ENCODE results near the gene MRPL20. TPM values are rescaled to one million over a fixed set of nuclear protein-coding genes. Genes with fewer than 3 reads are reported as not detected.
"Not testable (repeated sequence)": the region's sequence is repeated elsewhere in the genome, so short reads cannot be mapped to it uniquely, and the experiment has no call there.

Gene MRPL20
- total RNA-seq, 1 donor from 2014 or later, result 132 TPM

GRCh38 chr1:1407636-1408318 is 684 bp upstream of the MRPL20 start:
- no peak for DNase-seq (ENCODE audit: low read depth, low spot score)

DNA sequence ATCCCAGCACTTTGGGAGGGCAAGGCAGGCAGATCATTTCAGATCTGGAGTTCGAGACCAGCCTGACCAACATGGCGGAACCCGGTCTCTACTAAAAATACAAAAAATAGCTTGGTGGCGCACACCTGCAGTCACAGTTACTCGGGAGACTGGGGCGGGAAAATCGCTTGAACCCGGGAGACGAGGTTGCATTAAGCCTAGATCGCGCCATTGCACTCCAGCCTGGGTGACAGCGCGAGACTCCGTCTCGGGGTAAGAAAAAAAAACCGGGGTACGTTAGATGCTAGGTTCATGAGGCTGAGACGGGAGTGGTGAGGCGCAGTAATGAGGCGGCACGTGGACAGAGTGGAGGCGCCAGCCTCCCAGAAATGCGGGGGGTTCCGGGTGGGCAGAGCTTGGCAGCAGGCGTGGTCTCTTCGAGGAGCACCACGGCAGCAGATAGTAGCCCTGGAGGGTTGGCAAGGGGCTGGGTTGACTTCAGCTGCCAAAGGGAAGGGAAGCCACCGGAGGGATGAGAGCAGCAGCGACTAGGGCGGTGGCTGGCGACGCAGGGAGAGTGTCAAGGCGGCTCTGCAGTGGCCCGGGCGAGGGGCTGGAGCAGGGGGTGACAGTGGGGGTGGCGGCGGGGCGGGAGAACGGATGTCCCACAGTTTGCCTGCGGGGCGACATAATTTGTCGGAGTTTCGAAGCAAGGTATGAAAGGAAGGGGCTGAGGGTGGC is 832 bp downstream of the MRPL20 start:
- DNase-seq (ENCODE audit: low read depth, low spot score), result no peak

DNA sequence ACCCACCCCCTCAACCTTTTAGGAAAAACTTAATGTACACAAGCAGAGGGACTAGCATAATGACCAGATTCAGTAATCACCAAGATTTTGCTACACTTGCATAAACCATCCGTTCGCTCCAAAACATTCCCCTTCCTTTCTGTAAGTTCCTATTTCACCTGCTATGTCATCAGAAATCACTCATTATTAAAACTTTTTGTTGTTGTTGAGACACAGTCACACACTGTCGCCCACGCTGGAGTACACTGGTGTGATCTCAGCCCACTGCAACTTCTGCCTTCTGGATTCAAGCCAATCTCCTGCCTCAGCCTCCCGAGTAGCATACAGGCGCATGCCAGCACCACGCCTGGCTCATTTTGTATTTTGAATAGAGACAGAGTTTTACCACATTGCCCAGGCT is 3.4 kb downstream of the MRPL20 start:
- no peak for DNase-seq (ENCODE audit: low read depth, low spot score)

GRCh38 chr1:1402901-1403392 is 4.1 kb downstream of the MRPL20 start:
- not testable (repeated sequence) for DNase-seq (ENCODE audit: low read depth, low spot score)

DNA sequence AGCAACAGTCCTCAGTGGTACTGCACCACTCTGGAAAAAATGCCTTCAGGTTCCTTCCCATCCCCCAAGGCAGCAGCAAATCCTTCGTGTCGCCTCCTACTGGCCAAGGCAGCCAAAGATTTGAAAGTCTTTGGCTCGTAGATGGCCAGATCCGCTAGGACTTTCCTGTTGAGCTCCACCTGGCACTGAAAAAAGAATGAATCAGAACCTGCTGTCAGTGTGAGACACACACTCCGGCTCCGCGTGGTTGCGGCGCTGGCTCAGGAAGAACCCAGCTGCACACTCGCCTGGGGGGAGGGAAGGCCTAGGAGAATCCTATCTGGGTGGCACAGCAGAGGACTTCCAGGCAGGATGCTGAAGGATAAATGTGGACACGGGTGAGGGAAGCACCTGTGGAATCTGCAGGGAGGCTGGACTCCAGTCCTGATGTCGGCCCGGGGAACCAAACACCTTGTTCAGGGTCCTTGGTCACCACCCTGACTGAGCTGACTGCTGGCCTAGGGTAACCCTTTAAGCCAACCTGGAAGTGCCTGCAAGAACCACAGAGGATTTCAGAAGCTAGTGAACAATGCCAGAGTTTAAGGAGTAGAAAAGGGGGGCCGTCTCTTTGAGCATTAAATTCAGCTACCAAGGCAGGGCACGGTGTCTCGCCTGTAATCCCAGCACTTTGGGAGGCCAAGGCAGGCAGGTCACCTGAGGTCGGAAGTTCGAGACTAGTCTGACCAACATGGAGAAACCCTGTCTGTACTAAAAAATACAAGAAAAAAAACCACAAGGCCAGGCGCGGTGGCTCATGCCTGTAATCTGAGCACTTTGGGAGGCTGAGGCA is 4.8 kb downstream of the MRPL20 start:
- DNase-seq (ENCODE audit: low read depth, low spot score), result peak; percentile 33

DNA sequence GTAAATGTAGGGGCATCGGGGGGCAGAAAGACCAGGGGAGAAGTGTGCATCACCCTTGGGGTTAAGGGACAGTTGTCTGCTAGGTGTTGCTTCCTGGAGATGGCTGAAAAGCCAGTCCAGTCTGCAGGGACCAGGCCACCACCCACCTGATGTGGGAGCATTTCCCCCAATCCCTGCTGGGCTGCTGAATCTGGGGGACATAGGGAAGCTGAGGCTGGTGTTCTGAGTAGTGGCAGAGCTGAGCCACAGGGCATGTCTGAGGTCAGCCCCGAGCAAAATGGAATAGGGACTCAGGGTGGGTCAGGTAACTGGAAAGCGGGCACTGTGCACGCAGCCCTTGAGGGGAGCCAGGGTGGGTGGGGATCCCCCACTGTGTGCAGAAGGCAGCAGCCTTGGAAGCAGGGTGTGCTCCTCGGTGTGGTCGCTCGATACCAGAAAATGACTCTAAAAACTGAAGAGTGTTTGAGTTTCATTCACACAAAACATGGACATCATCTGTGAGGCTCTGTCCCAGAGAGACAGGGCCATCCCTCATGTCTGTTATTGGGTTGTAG is 5.6 kb downstream of the MRPL20 start:
- DNase-seq (ENCODE audit: low read depth, low spot score), result no peak

DNA sequence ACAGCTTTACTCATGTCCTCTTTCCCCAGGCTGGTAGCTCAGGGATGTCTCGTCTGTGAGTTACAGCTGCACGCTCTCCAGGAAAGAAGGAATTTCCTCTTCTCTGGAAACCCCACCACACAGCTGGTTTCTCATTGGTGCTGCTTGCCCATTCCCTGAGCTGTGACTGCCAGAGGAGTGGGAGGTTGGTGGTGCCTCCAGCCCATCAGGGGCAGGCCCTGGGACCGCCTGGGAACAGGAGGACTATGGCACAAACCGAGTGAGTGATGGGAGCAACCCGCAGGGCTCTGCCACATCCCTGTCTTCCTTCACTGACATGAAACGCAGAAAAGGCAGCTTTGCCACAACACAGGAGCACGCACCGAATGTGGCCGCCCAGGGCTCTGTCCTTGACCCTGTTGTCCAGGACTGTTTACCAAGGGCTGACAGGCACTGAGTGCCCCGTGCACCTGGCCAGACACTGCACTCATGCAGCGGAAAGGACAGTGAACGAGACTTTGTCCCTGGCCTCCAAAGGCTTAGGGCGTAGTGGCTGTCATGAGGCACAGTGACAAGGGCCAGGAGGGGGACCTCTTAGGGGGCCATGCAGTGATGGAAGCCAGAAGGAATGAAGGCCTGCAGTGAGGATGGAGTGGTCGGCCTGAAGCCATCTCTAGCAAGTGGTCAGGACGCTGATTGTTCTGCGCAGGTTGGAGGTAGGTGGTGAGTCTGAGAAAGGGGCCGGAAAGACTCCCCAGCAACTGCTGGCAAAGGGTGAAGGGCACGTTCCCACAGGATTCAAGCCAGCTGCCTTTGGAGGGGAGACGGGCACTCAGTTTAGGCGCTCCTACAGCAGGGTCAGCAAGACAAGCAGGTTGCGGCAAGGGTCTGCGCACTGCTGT is 6.3 kb downstream of the MRPL20 start:
- DNase-seq (ENCODE audit: low read depth, low spot score), result no peak

GRCh38 chr1:1399872-1400575 is 7.1 kb downstream of the MRPL20 start:
- DNase-seq (ENCODE audit: low read depth, low spot score), result no peak

DNA sequence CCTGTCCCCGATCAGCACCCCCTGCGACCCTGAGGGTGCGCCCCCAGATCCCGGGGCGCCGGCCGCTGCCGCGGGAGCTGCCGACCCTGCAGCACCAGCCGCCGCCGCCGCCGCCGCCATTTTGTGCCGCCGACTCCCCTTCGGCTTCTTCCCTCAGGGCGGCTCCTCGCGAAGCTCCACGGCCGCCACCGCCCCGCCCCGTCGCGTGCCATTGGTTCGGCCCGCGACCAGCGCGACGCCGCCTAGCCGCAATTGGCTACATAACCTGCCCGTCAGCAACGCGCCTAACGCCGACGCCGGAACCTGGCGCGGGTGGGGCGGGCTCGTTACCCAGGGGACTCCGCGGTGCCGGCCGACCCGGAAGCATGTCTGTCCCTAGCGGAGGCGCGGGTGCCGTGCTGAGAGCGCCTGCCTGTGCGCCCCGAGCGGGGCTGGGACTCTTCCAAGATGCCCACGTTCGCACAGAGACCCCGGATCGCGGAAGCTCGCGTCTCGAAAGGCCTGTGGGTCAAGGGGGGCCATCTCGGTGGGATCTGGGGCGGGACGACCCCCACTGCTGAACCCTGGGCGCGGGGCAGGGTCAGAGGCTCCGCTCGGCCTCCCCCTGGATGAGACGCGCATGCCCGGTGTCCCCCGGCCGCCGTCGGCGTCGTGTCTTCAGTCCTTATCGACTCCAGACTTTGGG is 7.8 kb downstream of the MRPL20 start, which contains the start of gene CCNL2:
Gene CCNL2 (minus strand): TSS at position 149 of the 685 bp plus-strand sequence. CDS start 29 bp downstream, at position 120.
- DNase-seq (ENCODE audit: low read depth, low spot score), result peak; percentile 90

GRCh38 chr1:1398677-1399186 is 8.4 kb downstream of the MRPL20 start:
- no peak for DNase-seq (ENCODE audit: low read depth, low spot score)

DNA sequence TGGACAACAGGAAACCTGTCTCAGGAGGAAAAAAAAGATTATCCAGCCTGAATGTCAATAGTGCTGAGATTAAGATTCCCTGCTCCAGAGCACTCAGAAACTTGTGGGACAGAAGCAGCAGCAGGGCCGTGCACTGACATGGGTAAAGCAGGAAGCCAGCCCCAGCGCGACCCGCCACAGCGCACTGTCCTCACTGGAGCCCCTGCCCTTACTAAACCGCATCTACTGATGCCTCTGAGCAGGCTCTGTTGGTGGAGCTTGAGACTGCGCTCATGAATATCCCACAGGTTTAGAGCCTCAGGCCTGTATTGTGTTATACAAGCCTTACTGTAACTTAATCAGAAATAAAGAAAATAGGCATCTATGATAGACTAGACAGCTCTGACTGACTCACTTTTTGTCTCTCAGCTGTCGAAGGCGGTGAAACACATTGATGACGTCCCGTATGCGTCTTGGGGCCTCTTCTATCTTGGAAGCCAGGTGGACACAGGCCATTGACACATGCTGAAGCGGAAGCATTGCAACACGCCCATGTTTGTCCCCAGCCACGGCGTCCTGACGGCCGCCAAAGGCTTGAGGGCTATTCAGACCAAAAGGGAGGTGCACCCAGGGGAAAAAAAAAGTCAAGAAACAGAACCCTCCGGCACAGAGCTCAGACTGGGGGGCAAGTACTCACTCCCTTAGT is 9.1 kb downstream of the MRPL20 start:
- no peak for DNase-seq (ENCODE audit: low read depth, low spot score)

DNA sequence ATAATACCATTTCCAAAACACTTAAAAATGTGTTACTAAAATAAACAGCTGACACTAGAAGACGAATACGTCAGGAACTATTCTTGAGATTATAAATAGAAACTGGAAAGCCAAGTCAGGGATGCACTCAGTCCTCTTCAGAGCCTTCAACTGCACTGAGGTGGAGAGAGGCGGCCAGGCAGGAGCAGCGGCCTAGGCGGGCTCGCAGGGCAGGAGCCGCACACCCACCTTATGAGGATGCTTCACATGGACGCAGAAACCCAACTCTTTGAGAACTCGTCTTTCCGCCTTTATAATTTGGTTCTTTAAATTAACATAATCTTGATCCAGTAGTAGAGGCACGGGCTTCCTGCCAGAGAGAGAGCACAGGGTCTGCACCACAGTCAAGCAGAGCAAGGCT is 11.9 kb downstream of the MRPL20 start:
- no peak for DNase-seq (ENCODE audit: low read depth, low spot score)

DNA sequence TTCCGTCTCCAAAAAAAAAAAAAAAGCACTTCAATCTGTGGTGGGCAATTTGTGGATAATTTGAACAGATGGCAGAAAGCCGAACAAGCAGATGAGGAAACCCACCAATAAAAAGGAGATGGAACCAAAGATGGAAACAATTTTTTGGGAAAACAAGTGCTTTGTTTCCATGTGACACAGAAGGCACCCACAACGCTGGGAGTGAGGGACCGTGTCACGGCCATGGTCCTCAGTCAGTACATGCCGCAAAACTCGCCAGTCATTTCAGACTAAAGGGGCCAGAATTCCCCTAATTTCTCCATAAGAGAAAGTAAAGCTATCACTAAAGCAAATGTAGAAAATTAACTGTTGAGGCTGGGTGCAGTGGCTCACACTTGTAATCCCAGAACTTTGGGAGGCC is 13.0 kb downstream of the MRPL20 start:
- no peak for DNase-seq (ENCODE audit: low read depth, low spot score)

DNA sequence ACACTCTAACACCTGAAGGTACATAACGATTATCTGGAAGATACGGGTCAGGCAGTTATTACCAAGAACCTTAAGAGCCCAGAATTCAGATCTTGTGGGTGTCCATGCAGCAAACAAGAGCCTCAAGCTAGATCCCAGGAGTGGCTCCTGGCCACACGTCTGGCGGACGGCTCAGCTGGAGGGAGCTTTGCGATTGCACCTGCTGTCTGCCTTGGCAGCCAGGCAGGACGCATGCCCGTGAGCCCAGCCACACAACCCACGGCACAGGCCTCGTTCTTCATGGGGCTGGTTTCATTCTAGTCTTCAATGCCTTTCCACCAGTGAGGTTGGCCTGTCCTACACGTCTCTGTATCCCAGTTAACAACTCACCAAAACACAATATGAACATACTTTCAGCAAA is 13.7 kb downstream of the MRPL20 start:
- no peak for DNase-seq (ENCODE audit: low read depth, low spot score)

GRCh38 chr1:1393014-1393413 is 14.1 kb downstream of the MRPL20 start:
- no peak for DNase-seq (ENCODE audit: low read depth, low spot score)

DNA sequence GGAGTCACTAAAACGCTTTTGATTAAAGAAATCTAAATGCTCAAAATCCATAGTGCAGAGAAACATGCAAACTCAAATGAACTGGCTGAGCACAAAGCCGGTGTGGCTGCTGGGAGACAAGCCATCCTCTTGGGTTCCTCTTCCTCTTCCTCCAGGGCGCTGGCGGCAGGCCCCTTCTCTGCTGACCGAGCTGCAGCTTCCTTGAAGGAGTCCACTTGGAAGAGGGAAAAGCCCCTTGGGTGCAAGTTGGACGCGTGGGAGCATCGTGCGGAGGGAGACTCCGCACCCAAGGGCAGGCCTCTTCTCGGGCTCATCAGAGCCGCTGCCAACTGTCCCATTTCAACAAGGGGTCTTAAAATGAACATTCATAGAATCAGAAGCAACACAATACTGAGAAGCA is 15.9 kb downstream of the MRPL20 start:
- DNase-seq (ENCODE audit: low read depth, low spot score), result no peak

- DNase-seq (ENCODE audit: low read depth, low spot score), result no peak
Observed at GRCh38 chr1:1390675-1391074, 16.4 kb downstream of the MRPL20 start.

GRCh38 chr1:1388078-1388472 is 19.0 kb downstream of the MRPL20 start:
- DNase-seq (ENCODE audit: low read depth, low spot score), result no peak
